C4-2B (cell line): Measurements from ENCODE around the gene MINDY2.
A peak's percentile ranks its signal among the peaks of the same experiment; 100 is the strongest.

Source experiments
- H3K27ac ChIP-seq: fragments of 450-650 bp; 2 replicates; pipeline ENCODE4 v1.5.1; 2017
- CTCF ChIP-seq: fragments of 450-650 bp; conservative IDR thresholded peaks from 2 replicates; pipeline ENCODE4 v1.5.1; 2017; ENCODE audit warnings: mild to moderate bottlenecking
- ZFX ChIP-seq: fragments of 450-650 bp; IDR thresholded peaks from 2 replicates; pipeline ENCODE4 v1.6.1; 2017

The MINDY2 gene

DNA sequence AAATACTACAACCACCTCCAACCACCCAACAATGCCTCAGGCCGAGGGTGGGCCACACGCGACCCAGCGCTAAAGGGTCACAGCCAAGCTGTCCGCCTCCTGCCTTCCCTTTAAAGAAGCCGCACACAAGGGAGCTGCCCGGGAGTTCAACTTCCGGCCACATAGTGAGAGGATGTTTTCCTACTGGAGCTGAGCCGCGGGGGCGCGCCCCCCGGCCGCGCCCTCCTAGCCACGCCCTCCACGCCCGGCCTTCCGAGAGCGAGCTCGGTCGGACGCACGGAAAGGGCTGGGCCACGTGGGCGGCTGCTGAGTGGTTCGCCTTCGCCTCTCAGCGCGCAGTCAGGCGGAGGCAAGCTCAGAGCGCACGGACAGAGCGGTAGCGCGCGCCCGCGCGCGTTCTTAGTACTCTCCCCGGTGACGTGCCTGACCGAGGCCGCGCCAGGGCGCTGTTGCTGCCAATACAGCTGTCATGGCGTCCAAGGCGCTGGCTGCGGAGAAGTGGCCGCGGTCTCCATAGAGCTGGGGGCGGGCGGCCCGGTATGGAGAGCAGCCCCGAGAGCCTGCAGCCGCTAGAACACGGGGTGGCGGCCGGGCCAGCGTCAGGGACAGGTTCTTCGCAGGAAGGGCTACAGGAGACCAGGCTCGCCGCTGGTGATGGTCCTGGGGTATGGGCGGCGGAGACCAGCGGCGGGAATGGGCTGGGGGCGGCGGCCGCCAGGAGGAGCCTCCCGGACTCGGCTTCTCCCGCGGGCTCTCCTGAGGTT is at the start of gene MINDY2:
MINDY2 (plus strand) TSS at position 446 of the 764 bp plus-strand sequence; CDS start at position 540, 94 bp downstream.
- peak within 1 kb of the TSS; percentile 90 for H3K27ac ChIP-seq
- TF ChIP-seq ZFX (no peak), CTCF (peak; percentile 33)

DNA sequence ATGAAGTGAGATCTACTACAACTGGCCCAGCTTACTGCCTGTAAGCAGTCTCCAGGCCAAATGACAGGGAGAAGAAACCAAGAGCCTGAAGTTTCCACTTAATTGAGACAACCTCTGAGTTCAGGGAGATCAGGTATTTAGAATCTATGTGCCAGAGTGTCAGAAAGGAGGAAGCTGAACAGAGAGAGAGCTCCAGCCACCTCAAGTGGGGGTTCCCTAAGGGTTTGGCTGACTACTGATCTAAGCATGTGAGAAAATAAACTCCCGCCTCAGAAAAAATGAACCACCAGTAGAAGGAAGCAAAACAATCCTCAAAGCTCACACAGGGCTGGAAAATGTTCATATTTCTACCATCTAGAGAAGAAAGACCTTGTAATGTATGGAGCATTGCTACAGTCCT is 46.6 kb upstream of the MINDY2 start:
- no peak overlapping the region for H3K27ac ChIP-seq

GRCh38 chr15:58726867-58727266 is 44.2 kb upstream of the MINDY2 start:
- H3K27ac ChIP-seq = no peak overlapping the region
- TF ChIP-seq CTCF (no peak), ZFX (no peak)

More for the DNA sequence above, 46.6 kb upstream of the MINDY2 start:
- TF ChIP-seq ZFX (no peak), CTCF (no peak)

GRCh38 chr15:58731756-58732535 is 39.2 kb upstream of the MINDY2 start:
- TF ChIP-seq CTCF (no peak), ZFX (no peak)
- H3K27ac ChIP-seq = no peak overlapping the region

GRCh38 chr15:58732625-58733363 is 38.3 kb upstream of the MINDY2 start:
- TF ChIP-seq ZFX = no peak
- no peak for TF ChIP-seq CTCF

DNA sequence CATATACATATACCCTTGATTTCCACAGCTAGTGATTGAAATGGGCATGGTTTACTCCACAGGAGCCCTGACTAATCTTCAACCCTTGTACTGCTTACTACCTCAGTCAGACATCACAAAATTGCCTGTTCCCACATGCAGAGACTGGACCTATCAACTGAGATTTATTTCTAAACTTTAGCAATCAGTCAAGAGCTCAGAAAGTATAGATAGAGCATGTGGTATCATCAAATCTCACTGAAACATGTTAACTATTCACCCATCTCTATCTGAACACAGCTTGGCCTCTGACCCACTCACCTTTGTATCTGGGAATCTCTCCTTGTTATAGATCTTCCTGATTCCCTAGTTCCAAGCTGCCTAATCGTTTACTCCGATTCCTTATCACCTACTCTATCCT is 36.2 kb upstream of the MINDY2 start:
- TF ChIP-seq ZFX = no peak
- TF ChIP-seq CTCF = no peak

More at GRCh38 chr15:58732625-58733363, 38.3 kb upstream of the MINDY2 start:
- no peak overlapping the region for H3K27ac ChIP-seq

More for the DNA sequence above, 36.2 kb upstream of the MINDY2 start:
- no peak overlapping the region for H3K27ac ChIP-seq
